BLaER1 (cell line): ENCODE results near the gene COX7A2.

Experiments used
- H3K27ac ChIP-seq: shearing (Covaris generic); formaldehyde crosslinking; 2 replicates; pipeline ENCODE4 v1.8.1; 2022
- H3K27me3 ChIP-seq: shearing (Covaris generic); formaldehyde crosslinking; 2 replicates; pipeline ENCODE4 v1.8.1; 2022
- H3K36me3 ChIP-seq: shearing (Covaris generic); formaldehyde crosslinking; 2 replicates; pipeline ENCODE4 v1.8.1; 2022
- H3K4me1 ChIP-seq: shearing (Covaris generic); formaldehyde crosslinking; 2 replicates; pipeline ENCODE4 v1.8.1; 2022
- H3K4me2 ChIP-seq: shearing (Covaris generic); formaldehyde crosslinking; 2 replicates; pipeline ENCODE4 v1.8.1; 2022
- H3K4me3 ChIP-seq: shearing (Covaris generic); formaldehyde crosslinking; 2 replicates; pipeline ENCODE4 v1.8.1; 2022
- H3K9ac ChIP-seq: shearing (Covaris generic); formaldehyde crosslinking; 2 replicates; pipeline ENCODE4 v1.8.1; 2022
- H3K9me3 ChIP-seq: shearing (Covaris generic); formaldehyde crosslinking; 2 replicates; pipeline ENCODE4 v1.8.1; 2022
- H4K20me1 ChIP-seq: shearing (Covaris generic); formaldehyde crosslinking; 2 replicates; pipeline ENCODE4 v1.8.1; 2022
- Cebpa-rat ChIP-seq: shearing (Covaris generic); IDR thresholded peaks from 2 replicates; pipeline ENCODE4 v1.8.1; 2022

COX7A2 gene

GRCh38 chr6:75224303-75224926 is 19.2 kb downstream of the COX7A2 start:
- Histone ChIP-seq H3K36me3 (no peaks in the 10 kb centered on the region), H3K9me3 (no peaks in the 10 kb centered on the region), H3K9ac (no peak overlapping the region), H3K4me2 (no peak overlapping the region), H3K27ac (no peak overlapping the region), H4K20me1 (no peaks in the 10 kb centered on the region), H3K27me3 (no peaks in the 10 kb centered on the region), H3K4me3 (no peak overlapping the region), H3K4me1 (no peaks in the 10 kb centered on the region)
- TF ChIP-seq Cebpa-rat = no peak

- H3K9me3 ChIP-seq = no peaks in the 10 kb centered on the region
- H3K27ac ChIP-seq = no peak overlapping the region
- no peaks in the 10 kb centered on the region for H3K4me1 ChIP-seq
- H3K4me3 ChIP-seq = no peak overlapping the region
- no peak overlapping the region for H3K4me2 ChIP-seq
- no peaks in the 10 kb centered on the region for H3K36me3 ChIP-seq
- no peaks in the 10 kb centered on the region for H4K20me1 ChIP-seq
- H3K27me3 ChIP-seq = no peaks in the 10 kb centered on the region
- H3K9ac ChIP-seq = no peak overlapping the region
- TF ChIP-seq Cebpa-rat = no peak
These were observed 20.2 kb downstream of the COX7A2 start for GRCh38 chr6:75223428-75223827.

- Histone ChIP-seq H3K4me2 (no peak overlapping the region), H3K27me3 (no peaks in the 10 kb centered on the region), H3K4me3 (no peak overlapping the region), H3K27ac (no peak overlapping the region), H3K4me1 (no peaks in the 10 kb centered on the region), H3K9me3 (no peaks in the 10 kb centered on the region), H3K9ac (no peak overlapping the region), H3K36me3 (no peaks in the 10 kb centered on the region), H4K20me1 (no peaks in the 10 kb centered on the region)
- TF ChIP-seq Cebpa-rat = no peak
These were observed 21.3 kb downstream of the COX7A2 start for GRCh38 chr6:75222261-75222660.

- Histone ChIP-seq H3K9ac (no peak overlapping the region), H3K4me2 (no peak overlapping the region)
These were observed 22.5 kb downstream of the COX7A2 start for GRCh38 chr6:75221116-75221515.

GRCh38 chr6:75220357-75220756 is 23.2 kb downstream of the COX7A2 start:
- no peak for TF ChIP-seq Cebpa-rat
- Histone ChIP-seq H3K36me3 (no peaks in the 10 kb centered on the region), H3K4me3 (no peak overlapping the region), H3K9me3 (no peaks in the 10 kb centered on the region), H3K27ac (no peak overlapping the region), H3K4me1 (no peaks in the 10 kb centered on the region), H3K27me3 (no peaks in the 10 kb centered on the region), H4K20me1 (no peaks in the 10 kb centered on the region), H3K9ac (no peak overlapping the region), H3K4me2 (no peak overlapping the region)

More at GRCh38 chr6:75221116-75221515, 22.5 kb downstream of the COX7A2 start:
- Histone ChIP-seq H3K36me3 (no peaks in the 10 kb centered on the region), H3K4me1 (no peaks in the 10 kb centered on the region), H3K27me3 (no peaks in the 10 kb centered on the region), H3K9me3 (no peaks in the 10 kb centered on the region), H3K4me3 (no peak overlapping the region), H4K20me1 (no peaks in the 10 kb centered on the region), H3K27ac (no peak overlapping the region)
- no peak for TF ChIP-seq Cebpa-rat

GRCh38 chr6:75219263-75219662 is 24.3 kb downstream of the COX7A2 start:
- no peaks in the 10 kb centered on the region for H3K36me3 ChIP-seq
- no peak overlapping the region for H3K4me3 ChIP-seq
- no peak overlapping the region for H3K4me2 ChIP-seq
- H3K9me3 ChIP-seq = no peaks in the 10 kb centered on the region
- no peak overlapping the region for H3K9ac ChIP-seq
- H3K27ac ChIP-seq = no peak overlapping the region
- H3K4me1 ChIP-seq = no peaks in the 10 kb centered on the region
- H3K27me3 ChIP-seq = no peaks in the 10 kb centered on the region
- no peaks in the 10 kb centered on the region for H4K20me1 ChIP-seq
- TF ChIP-seq Cebpa-rat = no peak

GRCh38 chr6:75217193-75217592 is 26.4 kb downstream of the COX7A2 start:
- Histone ChIP-seq H4K20me1 (no peaks in the 10 kb centered on the region), H3K4me3 (no peak overlapping the region), H3K36me3 (no peaks in the 10 kb centered on the region), H3K27ac (no peak overlapping the region), H3K4me2 (no peak overlapping the region), H3K9ac (no peak overlapping the region), H3K9me3 (no peaks in the 10 kb centered on the region), H3K27me3 (no peaks in the 10 kb centered on the region), H3K4me1 (no peaks in the 10 kb centered on the region)
- TF ChIP-seq Cebpa-rat = no peak

GRCh38 chr6:75215291-75215690 is 28.3 kb downstream of the COX7A2 start:
- H3K4me3 ChIP-seq = no peak overlapping the region
- H3K9ac ChIP-seq = no peak overlapping the region
- no peaks in the 10 kb centered on the region for H3K4me1 ChIP-seq
- H4K20me1 ChIP-seq = no peaks in the 10 kb centered on the region
- no peaks in the 10 kb centered on the region for H3K36me3 ChIP-seq
- no peaks in the 10 kb centered on the region for H3K9me3 ChIP-seq
- no peaks in the 10 kb centered on the region for H3K27me3 ChIP-seq
- no peak overlapping the region for H3K27ac ChIP-seq
- TF ChIP-seq Cebpa-rat = no peak
- no peak overlapping the region for H3K4me2 ChIP-seq

- no peak for TF ChIP-seq Cebpa-rat
- no peak overlapping the region for H3K27ac ChIP-seq
- H3K27me3 ChIP-seq = peaks cover 1% of the 10 kb centered on the region
- H3K9me3 ChIP-seq = no peaks in the 10 kb centered on the region
- H3K4me2 ChIP-seq = no peak overlapping the region
- H3K4me1 ChIP-seq = peaks cover under 1% of the 10 kb centered on the region; the same call in 1 of the 2 replicates
- no peaks in the 10 kb centered on the region for H3K36me3 ChIP-seq
- no peak overlapping the region for H3K4me3 ChIP-seq
- no peak overlapping the region for H3K9ac ChIP-seq
- no peaks in the 10 kb centered on the region for H4K20me1 ChIP-seq
These were observed 29.9 kb downstream of the COX7A2 start for GRCh38 chr6:75213732-75214131.

- no peak overlapping the region for H3K4me3 ChIP-seq
- no peaks in the 10 kb centered on the region for H4K20me1 ChIP-seq
- H3K27me3 ChIP-seq = peaks cover 7% of the 10 kb centered on the region
- no peak for TF ChIP-seq Cebpa-rat
- H3K4me2 ChIP-seq = no peak overlapping the region
- peaks cover 7% of the 10 kb centered on the region for H3K4me1 ChIP-seq
- H3K9me3 ChIP-seq = no peaks in the 10 kb centered on the region
- H3K27ac ChIP-seq = no peak overlapping the region
- H3K36me3 ChIP-seq = no peaks in the 10 kb centered on the region
- no peak overlapping the region for H3K9ac ChIP-seq
These were observed 30.5 kb downstream of the COX7A2 start for GRCh38 chr6:75213112-75213511.
